ENCODE data around the gene CLTC. TPM values are rescaled to one million over a fixed set of nuclear protein-coding genes. Genes with fewer than 3 reads are reported as not detected.

The CLTC gene
- total and polyA plus RNA-seq, 2 donors (not counting 1 experiment from before 2014, with no cell fraction given) = 25.9 to 114 TPM

- Histone ChIP-seq H3K4me1 (ENCODE audit: control insufficient read depth in 2 of 2, insufficient read depth in 2 of 2, low read length in 2 of 2) (no peaks in the 10 kb centered on the region), H2AFZ (ENCODE audit: insufficient read depth, low read depth, low read length, poor library complexity, severe bottlenecking) (no peak overlapping the region), H3K4me3 (ENCODE audit: control extremely low read depth in 1 of 5, extremely low read depth in 1 of 5, insufficient read depth in 1 of 5, low read depth in 2 of 5, low read length in 4 of 5) (no peak overlapping the region), H3K27ac (ENCODE audit: low read length in 2 of 2) (no peak overlapping the region), H3K79me2 (ENCODE audit: control insufficient read depth, insufficient read depth, low read length) (peaks cover 62% of the 10 kb centered on the region), H3K4me2 (replicated peaks; ENCODE audit: low read depth, low read length, poor library complexity, severe bottlenecking) (no peak overlapping the region), H3K9ac (ENCODE audit: low read length) (no peak overlapping the region), H3K36me3 (replicated peaks in 1 of 2; ENCODE audit: control extremely low read depth in 1 of 2, control insufficient read depth in 1 of 2, extremely low read depth in 1 of 2, insufficient read depth in 2 of 2, low read length in 1 of 2) (peaks cover 0 to 2% of the 10 kb centered on the region in 2 experiments), H3K27me3 (replicated peaks in 1 of 4; ENCODE audit: control extremely low read depth in 1 of 4, control insufficient read depth in 3 of 4, insufficient read depth in 4 of 4, low read length in 3 of 4) (no peaks in the 10 kb centered on the region), H4K20me1 (ENCODE audit: control insufficient read depth, insufficient read depth, low read length, poor library complexity, severe bottlenecking) (peaks cover 16% of the 10 kb centered on the region), H3K9me3 (ENCODE audit: control extremely low read depth in 1 of 3, control insufficient read depth in 2 of 3, insufficient read depth in 1 of 3, low read length in 2 of 3) (no peaks in the 10 kb centered on the region)
- POLR2A ChIA-PET = no interaction called here
- Mint-ChIP-seq H3K9me3 (ENCODE audit: insufficient read depth) (no peaks in the 10 kb centered on the region), H3K4me3 (no peak overlapping the region), H3K27ac (no peak overlapping the region), H3K4me1 (peaks cover 5% of the 10 kb centered on the region), H3K27me3 (no peaks in the 10 kb centered on the region)
- WGBS (ENCODE audit: insufficient coverage) = no CpG with 5 or more reads among the region's 1 CpG
- TF ChIP-seq CTCF (IDR thresholded peaks at IDR 0.05) = no peak
- TF ChIP-seq EZH2 (IDR thresholded peaks at IDR 0.05; ENCODE audit: borderline replicate concordance, insufficient read depth, low read depth, low read length, poor library complexity, severe bottlenecking) = no peak
- DNase-seq (no peak), ATAC-seq (ENCODE audit: low read depth) (no peak)
- intact Hi-C loops (cut with micrococcal nuclease) = no loop called here
- CTCF ChIA-PET = no interaction called here
These were observed 103.9 kb downstream of the CLTC start for GRCh38 chr17:59723607-59724006.

DNA sequence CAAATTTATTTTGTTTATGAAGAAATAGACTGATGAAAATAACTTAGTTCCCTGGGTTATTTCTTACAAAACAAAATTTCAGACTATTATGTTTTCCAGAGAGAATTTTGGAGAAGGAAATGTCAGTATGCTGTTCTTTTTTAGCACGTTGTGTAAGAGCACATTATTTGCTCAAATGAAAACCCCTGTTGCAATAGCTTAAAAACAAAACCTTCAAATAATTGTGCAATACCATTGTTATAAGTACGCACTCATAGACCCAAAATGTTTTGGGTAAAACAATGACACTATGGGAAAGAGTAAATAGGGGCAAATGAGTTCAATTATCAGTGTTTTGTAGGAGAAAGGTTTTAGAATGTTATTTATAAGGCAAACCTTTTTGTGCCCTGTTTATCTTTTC is 106.0 kb downstream of the CLTC start:
- no peaks in the 10 kb centered on the region for H3K9me3 Mint-ChIP-seq (ENCODE audit: insufficient read depth)
- Histone ChIP-seq H3K4me3 (ENCODE audit: control extremely low read depth in 1 of 5, extremely low read depth in 1 of 5, insufficient read depth in 1 of 5, low read depth in 2 of 5, low read length in 4 of 5) (peak overlapping the region in 1 of 5 experiments; percentile 21), H3K36me3 (replicated peaks in 1 of 2; ENCODE audit: control extremely low read depth in 1 of 2, control insufficient read depth in 1 of 2, extremely low read depth in 1 of 2, insufficient read depth in 2 of 2, low read length in 1 of 2) (peaks cover 2 to 3% of the 10 kb centered on the region in 2 experiments), H3K27ac (ENCODE audit: low read length in 2 of 2) (no peak overlapping the region), H3K4me2 (replicated peaks; ENCODE audit: low read depth, low read length, poor library complexity, severe bottlenecking) (no peak overlapping the region), H2AFZ (ENCODE audit: insufficient read depth, low read depth, low read length, poor library complexity, severe bottlenecking) (no peak overlapping the region), H3K9me3 (ENCODE audit: control extremely low read depth in 1 of 3, control insufficient read depth in 2 of 3, insufficient read depth in 1 of 3, low read length in 2 of 3) (no peaks in the 10 kb centered on the region), H3K27me3 (replicated peaks in 1 of 4; ENCODE audit: control extremely low read depth in 1 of 4, control insufficient read depth in 3 of 4, insufficient read depth in 4 of 4, low read length in 3 of 4) (no peaks in the 10 kb centered on the region), H3K4me1 (ENCODE audit: control insufficient read depth in 2 of 2, insufficient read depth in 2 of 2, low read length in 2 of 2) (no peaks in the 10 kb centered on the region), H4K20me1 (ENCODE audit: control insufficient read depth, insufficient read depth, low read length, poor library complexity, severe bottlenecking) (peaks cover 9% of the 10 kb centered on the region), H3K79me2 (ENCODE audit: control insufficient read depth, insufficient read depth, low read length) (peaks cover 52% of the 10 kb centered on the region), H3K9ac (ENCODE audit: low read length) (no peak overlapping the region)
- no peaks in the 10 kb centered on the region for H3K27me3 Mint-ChIP-seq
- no peak overlapping the region for H3K4me3 Mint-ChIP-seq
- ChIA-PET CTCF (interaction anchor here (0.9 kb wide), 1 partner anchor 8 kb away, joined by 3 read pairs; no protein-coding TSS in a partner anchor), POLR2A (no interaction called here)
- DNase-seq = no peak
- WGBS (ENCODE audit: insufficient coverage) = no CpG with 5 or more reads among the region's 2 CpGs
- no peak for ATAC-seq (ENCODE audit: low read depth)
- H3K27ac Mint-ChIP-seq = no peak overlapping the region
- H3K4me1 Mint-ChIP-seq = peaks cover 1% of the 10 kb centered on the region
- intact Hi-C loops (cut with micrococcal nuclease) = no loop called here
- no peak for TF ChIP-seq CTCF (IDR thresholded peaks at IDR 0.05)
